ENCODE results near the gene GRM8.
A peak's percentile ranks its signal among the peaks of the same experiment; 100 is the strongest.

Gene GRM8

DNA sequence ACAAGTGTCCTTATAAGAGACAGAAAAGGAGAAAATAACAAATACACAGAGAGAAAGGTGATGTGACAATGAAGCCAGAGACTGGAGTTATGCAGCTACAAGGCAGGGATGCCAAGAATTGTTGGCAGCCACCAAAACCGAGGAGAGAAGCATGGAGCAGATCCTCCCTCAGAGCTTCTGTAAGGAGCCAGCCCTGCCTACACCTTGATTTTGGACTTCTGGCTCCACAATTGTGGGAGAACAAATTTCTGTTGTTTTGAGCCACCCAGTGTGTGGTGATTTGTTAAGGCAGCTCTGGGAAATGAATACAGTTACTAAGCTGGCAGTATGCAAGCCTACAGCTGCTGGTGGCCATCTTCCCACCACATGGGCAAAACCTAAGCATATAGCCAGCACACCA is 163.6 kb downstream of the GRM8 start:
- TF ChIP-seq, protein P1, sequence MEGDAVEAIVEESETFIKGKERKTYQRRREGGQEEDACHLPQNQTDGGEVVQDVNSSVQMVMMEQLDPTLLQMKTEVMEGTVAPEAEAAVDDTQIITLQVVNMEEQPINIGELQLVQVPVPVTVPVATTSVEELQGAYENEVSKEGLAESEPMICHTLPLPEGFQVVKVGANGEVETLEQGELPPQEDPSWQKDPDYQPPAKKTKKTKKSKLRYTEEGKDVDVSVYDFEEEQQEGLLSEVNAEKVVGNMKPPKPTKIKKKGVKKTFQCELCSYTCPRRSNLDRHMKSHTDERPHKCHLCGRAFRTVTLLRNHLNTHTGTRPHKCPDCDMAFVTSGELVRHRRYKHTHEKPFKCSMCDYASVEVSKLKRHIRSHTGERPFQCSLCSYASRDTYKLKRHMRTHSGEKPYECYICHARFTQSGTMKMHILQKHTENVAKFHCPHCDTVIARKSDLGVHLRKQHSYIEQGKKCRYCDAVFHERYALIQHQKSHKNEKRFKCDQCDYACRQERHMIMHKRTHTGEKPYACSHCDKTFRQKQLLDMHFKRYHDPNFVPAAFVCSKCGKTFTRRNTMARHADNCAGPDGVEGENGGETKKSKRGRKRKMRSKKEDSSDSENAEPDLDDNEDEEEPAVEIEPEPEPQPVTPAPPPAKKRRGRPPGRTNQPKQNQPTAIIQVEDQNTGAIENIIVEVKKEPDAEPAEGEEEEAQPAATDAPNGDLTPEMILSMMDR (IDR thresholded peaks at IDR 0.05; ENCODE audit: borderline replicate concordance, insufficient read depth, low read depth, low read length): no peak
- no peak overlapping the region for H3K4me3 ChIP-seq (ENCODE audit: low read depth, low read length)

DNA sequence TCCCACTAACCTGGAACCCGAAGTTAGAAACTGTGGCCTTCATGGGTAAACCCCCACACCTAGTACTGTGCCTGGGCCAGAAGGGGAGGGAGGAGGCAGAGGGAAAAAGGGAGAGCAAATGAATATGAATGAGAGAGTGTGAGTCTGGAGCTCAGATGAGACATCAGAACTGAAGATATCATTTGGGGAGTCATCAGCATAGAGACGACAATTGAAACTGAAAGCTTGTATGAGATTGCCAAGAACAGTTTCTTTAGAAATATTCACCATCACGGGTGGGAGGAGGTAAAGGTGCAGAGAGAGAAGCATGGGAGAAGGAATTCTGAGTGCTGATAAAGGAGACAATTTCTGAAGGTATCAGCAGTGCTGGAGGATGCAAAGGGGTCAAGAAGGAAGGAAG is 171.2 kb downstream of the GRM8 start:
- TF ChIP-seq, protein P1 (IDR thresholded peaks at IDR 0.05; ENCODE audit: borderline replicate concordance, insufficient read depth, low read depth, low read length): no peak
- no peak overlapping the region for H3K4me3 ChIP-seq (ENCODE audit: low read depth, low read length)

DNA sequence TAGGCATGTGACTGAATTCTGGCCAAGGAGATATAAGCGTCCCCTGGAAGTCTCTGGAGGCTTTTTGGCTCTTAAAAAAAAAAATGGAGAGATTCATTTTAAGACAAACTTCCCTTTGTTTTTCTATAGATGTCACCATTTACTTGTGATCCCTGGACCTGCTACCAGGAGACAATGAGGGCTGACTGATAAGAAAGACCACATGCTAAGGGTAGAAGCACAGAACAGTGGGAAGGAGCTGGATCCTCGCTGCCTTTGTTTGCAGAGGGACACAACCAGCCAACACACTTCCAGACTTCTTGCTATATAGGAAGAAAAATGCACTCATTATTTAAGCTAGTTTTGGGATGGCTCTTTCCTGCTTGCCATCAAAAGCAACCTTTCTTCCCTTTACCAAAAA is 172.2 kb downstream of the GRM8 start:
- TF ChIP-seq, protein P1 (IDR thresholded peaks at IDR 0.05; ENCODE audit: borderline replicate concordance, insufficient read depth, low read depth, low read length): no peak

DNA sequence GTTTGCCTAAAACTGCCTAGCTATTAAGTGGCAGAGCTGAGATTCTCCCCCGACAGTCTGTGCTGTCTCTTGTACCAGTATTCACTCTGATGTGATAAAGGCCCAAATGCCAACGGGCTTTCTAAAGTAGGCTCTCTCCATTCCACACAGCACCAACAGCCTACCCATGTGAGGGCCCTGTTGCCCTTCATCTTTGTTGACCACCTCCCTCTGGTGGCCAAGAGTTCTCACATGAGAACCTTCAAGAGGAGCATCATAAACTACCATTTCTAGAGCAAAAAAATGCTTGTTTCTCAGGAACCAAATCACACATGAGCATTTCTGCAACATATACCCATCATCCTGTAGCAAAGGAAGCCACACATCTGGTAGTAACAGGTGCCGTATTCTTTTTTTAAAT is 185.8 kb downstream of the GRM8 start:
- H3K4me3 ChIP-seq (ENCODE audit: low read depth, low read length): no peak overlapping the region
- TF ChIP-seq, protein P1 (IDR thresholded peaks at IDR 0.05; ENCODE audit: borderline replicate concordance, insufficient read depth, low read depth, low read length): peak; percentile 16; the same call in 1 of the 2 replicates

More for the DNA sequence above, 172.2 kb downstream of the GRM8 start:
- no peak overlapping the region for H3K4me3 ChIP-seq (ENCODE audit: low read depth, low read length)

DNA sequence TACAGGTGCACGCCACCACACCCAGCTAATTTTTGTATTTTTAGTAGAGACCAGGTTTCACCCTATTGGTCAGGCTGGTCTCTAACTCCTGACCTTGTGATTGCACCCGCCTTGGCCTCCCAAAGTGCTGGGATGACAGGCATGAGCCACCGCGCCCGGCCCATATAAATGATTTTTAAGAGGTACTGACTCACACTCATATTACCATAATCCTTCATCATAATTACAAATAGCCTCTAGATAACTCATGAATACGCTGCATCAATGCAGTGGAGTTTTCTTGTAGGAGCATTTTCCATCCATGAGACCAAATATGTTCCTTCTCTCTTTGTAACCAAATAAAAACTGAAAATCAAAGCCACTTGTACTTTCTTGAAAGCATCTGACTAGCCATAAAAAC is 193.3 kb downstream of the GRM8 start:
- TF ChIP-seq, protein P1 (IDR thresholded peaks at IDR 0.05; ENCODE audit: borderline replicate concordance, insufficient read depth, low read depth, low read length): no peak
- no peak overlapping the region for H3K4me3 ChIP-seq (ENCODE audit: low read depth, low read length)

DNA sequence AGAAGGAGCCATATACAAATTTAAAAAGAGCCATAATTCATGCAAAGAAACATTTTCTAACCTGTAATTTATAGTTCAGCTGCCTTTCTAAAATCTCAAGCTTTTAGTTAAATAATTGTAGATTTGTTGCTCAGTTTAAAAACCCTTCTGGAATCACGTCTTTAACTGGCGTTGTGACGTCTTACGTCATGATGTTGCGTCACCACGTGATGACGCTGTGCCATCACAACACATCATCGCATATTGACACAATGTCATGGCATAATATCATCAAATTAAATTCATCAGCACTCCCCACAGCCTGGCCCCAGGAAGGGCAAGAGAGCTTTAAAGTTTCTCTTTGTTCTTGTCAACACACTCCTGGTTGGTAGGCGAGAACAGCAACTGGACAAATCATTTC is 194.8 kb downstream of the GRM8 start:
- TF ChIP-seq, protein P1 (IDR thresholded peaks at IDR 0.05; ENCODE audit: borderline replicate concordance, insufficient read depth, low read depth, low read length): no peak
- H3K4me3 ChIP-seq (ENCODE audit: low read depth, low read length): no peak overlapping the region

DNA sequence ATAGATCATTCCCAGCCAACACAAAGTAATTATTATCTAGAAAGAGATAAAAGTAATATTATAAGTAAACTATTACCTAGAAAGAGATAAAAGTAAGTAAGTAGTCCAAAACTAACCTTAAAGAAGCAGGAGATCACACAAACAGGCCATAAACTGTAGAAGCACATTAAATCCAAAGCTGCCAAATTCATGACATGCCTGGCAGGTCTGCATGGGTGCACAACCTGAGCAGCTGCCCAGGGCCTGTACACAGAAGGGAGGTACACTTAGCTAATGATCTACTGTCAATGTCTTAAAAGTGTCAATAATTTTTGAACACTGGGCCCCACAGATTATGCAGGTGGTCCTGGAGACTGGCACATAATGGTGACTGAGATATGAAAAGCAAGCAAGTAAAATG is 196.5 kb downstream of the GRM8 start:
- H3K4me3 ChIP-seq (ENCODE audit: low read depth, low read length): no peak overlapping the region
- TF ChIP-seq, protein P1 (IDR thresholded peaks at IDR 0.05; ENCODE audit: borderline replicate concordance, insufficient read depth, low read depth, low read length): no peak
